ENCODE results near the gene TDRD12. TPM values are rescaled to one million over a fixed set of nuclear protein-coding genes. Genes with fewer than 3 reads are reported as not detected.
A peak's percentile ranks its signal among the peaks of the same experiment; 100 is the strongest.
"Not testable (repeated sequence)": the region's sequence is repeated elsewhere in the genome, so short reads cannot be mapped to it uniquely, and the experiment has no call there.

Gene TDRD12
- total RNA-seq, 1 experiment from 2014 or later, result 0.33 TPM

- H3K27me3 ChIP-seq (ENCODE audit: control insufficient read depth, insufficient read depth, low read length), result no peaks in the 10 kb centered on the region
- intact Hi-C loops (cut with micrococcal nuclease; ENCODE audit: unreplicated experiment), result no loop called here
- no peak overlapping the region for H3K4me3 ChIP-seq (ENCODE audit: low read depth in 2 of 2, low read length in 2 of 2)
- ChIA-PET CTCF (no interaction called here), POLR2A (no interaction called here)
- peaks cover 4% of the 10 kb centered on the region; the same call in 1 of the 2 replicates for H3K9me3 ChIP-seq (ENCODE audit: control insufficient read depth, insufficient read depth, low read depth, low read length)
- no TSS peak for BruUV-seq (replicated peaks)
- no peaks in the 10 kb centered on the region for H3K4me1 ChIP-seq (ENCODE audit: control insufficient read depth, insufficient read depth, low read length)
- peaks cover 19% of the 10 kb centered on the region; the same call in 1 of the 2 replicates for H3K36me3 ChIP-seq (ENCODE audit: control insufficient read depth, insufficient read depth, low read length)
- H3K27ac ChIP-seq (ENCODE audit: low read length), result no peak overlapping the region
- in situ Hi-C loops (cut with HindIII; ENCODE audit: low pct_unique_long_range_greater_than_20kb, low sequenced_read_pairs), result no loop called here
- ATAC-seq (0 out of 2 replicates have a peak, but pooled peaks have one; percentile 31), DNase-seq (ENCODE audit: low read depth, low spot score) (no peak)
- no peak for TF ChIP-seq CTCF (IDR thresholded peaks at IDR 0.05)
- no peak for TF ChIP-seq REST (IDR thresholded peaks at IDR 0.05; ENCODE audit: insufficient read depth in 1 of 2, low read depth in 2 of 2, low read length in 1 of 2)
- no peak for TF ChIP-seq TCF7L2 (IDR thresholded peaks at IDR 0.05; ENCODE audit: low read depth, low read length)
- no peak for TF ChIP-seq POLR2AphosphoS5 (IDR thresholded peaks at IDR 0.05; ENCODE audit: low read depth, low read length)
- TF ChIP-seq SIN3A (IDR thresholded peaks at IDR 0.05; ENCODE audit: borderline replicate concordance, insufficient read depth, low read depth, low read length), result no peak
Measured at GRCh38 chr19:32709032-32709431, 10.5 kb upstream of the TDRD12 start.

GRCh38 chr19:32711747-32712146 lies 7.8 kb upstream of the TDRD12 start:
- intact Hi-C loops (cut with micrococcal nuclease; ENCODE audit: unreplicated experiment), result no loop called here
- CTCF ChIA-PET, result interaction anchor here (0.7 kb wide), 2 partner anchors 169 to 233 kb away, joined by 12 read pairs; no protein-coding TSS in a partner anchor
- POLR2A ChIA-PET, result no interaction called here
- Histone ChIP-seq H3K36me3 (ENCODE audit: control insufficient read depth, insufficient read depth, low read length) (peaks cover 15% of the 10 kb centered on the region; the same call in 1 of the 2 replicates), H3K9me3 (ENCODE audit: control insufficient read depth, insufficient read depth, low read depth, low read length) (no peaks in the 10 kb centered on the region), H3K4me1 (ENCODE audit: control insufficient read depth, insufficient read depth, low read length) (no peaks in the 10 kb centered on the region), H3K27me3 (ENCODE audit: control insufficient read depth, insufficient read depth, low read length) (no peaks in the 10 kb centered on the region), H3K4me3 (ENCODE audit: low read depth in 2 of 2, low read length in 2 of 2) (no peak overlapping the region), H3K27ac (ENCODE audit: low read length) (no peak overlapping the region)
- TF ChIP-seq SIN3A (IDR thresholded peaks at IDR 0.05; ENCODE audit: borderline replicate concordance, insufficient read depth, low read depth, low read length), result no peak
- TF ChIP-seq POLR2AphosphoS5 (IDR thresholded peaks at IDR 0.05; ENCODE audit: low read depth, low read length), result no peak
- no peak for TF ChIP-seq TCF7L2 (IDR thresholded peaks at IDR 0.05; ENCODE audit: low read depth, low read length)
- TF ChIP-seq CTCF (IDR thresholded peaks at IDR 0.05), result no peak
- TF ChIP-seq REST (IDR thresholded peaks at IDR 0.05; ENCODE audit: insufficient read depth in 1 of 2, low read depth in 2 of 2, low read length in 1 of 2), result no peak
- in situ Hi-C loops (cut with HindIII; ENCODE audit: low pct_unique_long_range_greater_than_20kb, low sequenced_read_pairs), result no loop called here
- DNase-seq (ENCODE audit: low read depth, low spot score), result no peak
- ATAC-seq, result no peak
- no TSS peak for BruUV-seq (replicated peaks)

GRCh38 chr19:32716203-32716602 lies 3.4 kb upstream of the TDRD12 start:
- peaks cover 14% of the 10 kb centered on the region; the same call in 1 of the 2 replicates for H3K36me3 ChIP-seq (ENCODE audit: control insufficient read depth, insufficient read depth, low read length)
- ATAC-seq; BruUV-seq (replicated peaks); in situ Hi-C loops (cut with HindIII; ENCODE audit: low pct_unique_long_range_greater_than_20kb, low sequenced_read_pairs); H3K27me3 ChIP-seq (ENCODE audit: control insufficient read depth, insufficient read depth, low read length); H3K27ac ChIP-seq (ENCODE audit: low read length); intact Hi-C loops (cut with micrococcal nuclease; ENCODE audit: unreplicated experiment); H3K4me3 ChIP-seq (ENCODE audit: low read depth in 2 of 2, low read length in 2 of 2); H3K4me1 ChIP-seq (ENCODE audit: control insufficient read depth, insufficient read depth, low read length); H3K9me3 ChIP-seq (ENCODE audit: control insufficient read depth, insufficient read depth, low read depth, low read length); POLR2A ChIA-PET; CTCF ChIA-PET; DNase-seq (ENCODE audit: low read depth, low spot score): not testable (repeated sequence)

Data from Panc1 (cell line).